WTC11 (cell line): ENCODE data around the gene SLC26A8. TPM values are rescaled to one million over a fixed set of nuclear protein-coding genes. Genes with fewer than 3 reads are reported as not detected.

Source experiments
- ATAC-seq: fragments of 200-7000 bp; cut with Tn5 transposase; 2 replicates; pipeline ENCODE4 v1.10.0; 2021; ENCODE audit warnings: mild to moderate bottlenecking, moderate library complexity
- CTCF ChIA-PET: fragments of 300-600 bp; sonication (Branson Sonifier 250); formaldehyde crosslinking; loops from one replicate; lab custom pipeline; 2021; ENCODE audit warnings: antibody characterized with exemption; lab: Charles Lee
- POLR2A ChIA-PET: fragments of 350-600 bp; sonication (Branson Sonifier 250); formaldehyde crosslinking; loops from one replicate; lab custom pipeline; 2021; ENCODE audit warnings: antibody characterized with exemption; lab: Charles Lee
- DNase-seq: peaks from one replicate; pipeline ENCODE4 v3.0.0; 2021; ENCODE audit warnings: low spot score
- H3K27ac Mint-ChIP-seq: 2 replicates; pipeline ENCODE4 v1.8.0; 2021; ENCODE audit warnings: mixed read lengths
- H3K27me3 Mint-ChIP-seq: 2 replicates; pipeline ENCODE4 v1.8.0; 2021; ENCODE audit warnings: low read depth, mild to moderate bottlenecking, moderate library complexity, mixed read lengths
- H3K36me3 Mint-ChIP-seq: 2 replicates; pipeline ENCODE4 v1.8.0; 2021; ENCODE audit warnings: mixed read lengths
- H3K4me1 Mint-ChIP-seq: 2 replicates; pipeline ENCODE4 v1.8.0; 2022; ENCODE audit warnings: mixed read lengths
- H3K4me3 Mint-ChIP-seq: 2 replicates; pipeline ENCODE4 v1.8.0; 2021; ENCODE audit warnings: mild to moderate bottlenecking, moderate library complexity, mixed read lengths
- H3K9me3 Mint-ChIP-seq: 2 replicates; pipeline ENCODE4 v1.8.0; 2021; ENCODE audit warnings: mixed read lengths
- CREM ChIP-seq: sonication (generic); formaldehyde crosslinking; IDR thresholded peaks from 2 replicates; pipeline ENCODE4 v1.8.1; 2022; ENCODE audit warnings: mild to moderate bottlenecking, missing genetic modification reagents, moderate library complexity
- CTCF ChIP-seq: fragments of 200-600 bp; IDR thresholded peaks from 2 replicates; pipeline ENCODE4 v1.8.0; 2022; ENCODE audit warnings: antibody characterized with exemption
- E2F1 ChIP-seq: sonication (generic); formaldehyde crosslinking; IDR thresholded peaks from 2 replicates; pipeline ENCODE4 v1.8.0; 2022; ENCODE audit warnings: mild to moderate bottlenecking, missing genetic modification reagents
- ELF4 ChIP-seq: sonication (generic); formaldehyde crosslinking; IDR thresholded peaks from 2 replicates; pipeline ENCODE4 v1.8.1; 2022; ENCODE audit warnings: low read depth, mild to moderate bottlenecking, moderate library complexity, missing genetic modification reagents
- ESRRA ChIP-seq: sonication (generic); formaldehyde crosslinking; IDR thresholded peaks from 2 replicates; pipeline ENCODE4 v1.8.1; 2022; ENCODE audit warnings: mild to moderate bottlenecking, missing genetic modification reagents, borderline replicate concordance
- GABPB1 ChIP-seq: sonication (generic); formaldehyde crosslinking; IDR thresholded peaks from 2 replicates; pipeline ENCODE4 v1.8.1; 2023; ENCODE audit warnings: mild to moderate bottlenecking, missing genetic modification reagents
- JAZF1 ChIP-seq: fragments of 250-450 bp; sonication (Bioruptor Pico); IDR thresholded peaks from 2 replicates; pipeline ENCODE4 v1.9.0; 2021; ENCODE audit warnings: moderate library complexity, mild to moderate bottlenecking, inconsistent platforms
- MYBL2 ChIP-seq: sonication (generic); formaldehyde crosslinking; IDR thresholded peaks from 2 replicates; pipeline ENCODE4 v1.8.1; 2023; ENCODE audit warnings: mild to moderate bottlenecking, moderate library complexity, missing genetic modification reagents
- NFE2L1 ChIP-seq: sonication (generic); formaldehyde crosslinking; IDR thresholded peaks from 2 replicates; pipeline ENCODE4 v1.8.1; 2023; ENCODE audit warnings: missing genetic modification reagents
- PRRX2 ChIP-seq: fragments of 250-450 bp; sonication (Bioruptor Pico); IDR thresholded peaks from 2 replicates; pipeline ENCODE4 v1.8.0; 2021; ENCODE audit warnings: mild to moderate bottlenecking
- RELA ChIP-seq: sonication (generic); formaldehyde crosslinking; IDR thresholded peaks from 2 replicates; pipeline ENCODE4 v1.8.1; 2022; ENCODE audit warnings: missing genetic modification reagents, mild to moderate bottlenecking, borderline replicate concordance
- SMAD3 ChIP-seq: sonication (generic); formaldehyde crosslinking; IDR thresholded peaks from 2 replicates; pipeline ENCODE4 v1.8.0; 2022; ENCODE audit warnings: missing genetic modification reagents, mild to moderate bottlenecking, borderline replicate concordance
- SOX15 ChIP-seq: fragments of 250-450 bp; sonication (Bioruptor Pico); IDR thresholded peaks from 2 replicates; pipeline ENCODE4 v1.9.0; 2021; ENCODE audit warnings: mild to moderate bottlenecking
- SP1 ChIP-seq: sonication (generic); formaldehyde crosslinking; conservative IDR thresholded peaks from 2 replicates; pipeline ENCODE4 v1.8.1; 2022; ENCODE audit warnings: missing genetic modification reagents
- STAT6 ChIP-seq: sonication (generic); formaldehyde crosslinking; conservative IDR thresholded peaks from 2 replicates; pipeline ENCODE4 v1.8.1; 2023; ENCODE audit warnings: mild to moderate bottlenecking, low read depth, missing genetic modification reagents, moderate library complexity
- ZNF121 ChIP-seq: sonication (generic); formaldehyde crosslinking; IDR thresholded peaks from 2 replicates; pipeline ENCODE4 v1.8.0; 2023; ENCODE audit warnings: missing genetic modification reagents
- ZNF138 ChIP-seq: sonication (generic); formaldehyde crosslinking; conservative IDR thresholded peaks from 2 replicates; pipeline ENCODE4 v1.8.1; 2022; ENCODE audit warnings: mild to moderate bottlenecking, moderate library complexity, missing genetic modification reagents
- ZNF219 ChIP-seq: sonication (generic); formaldehyde crosslinking; IDR thresholded peaks from 2 replicates; pipeline ENCODE4 v1.8.0; 2023; ENCODE audit warnings: missing genetic modification reagents, mild to moderate bottlenecking, borderline replicate concordance
- ZNF317 ChIP-seq: sonication (generic); formaldehyde crosslinking; IDR thresholded peaks from 2 replicates; pipeline ENCODE4 v1.8.1; 2023; ENCODE audit warnings: low read depth, mild to moderate bottlenecking, moderate library complexity, missing genetic modification reagents, borderline replicate concordance
- ZNF396 ChIP-seq: fragments of 250-450 bp; sonication (Bioruptor Pico); IDR thresholded peaks from 2 replicates; pipeline ENCODE4 v1.8.0; 2021; ENCODE audit warnings: mild to moderate bottlenecking, moderate library complexity, borderline replicate concordance
- ZSCAN18 ChIP-seq: fragments of 250-450 bp; sonication (Bioruptor Pico); IDR thresholded peaks from 2 replicates; pipeline ENCODE4 v2.1.2; 2022; ENCODE audit warnings: mild to moderate bottlenecking, moderate library complexity
- total RNA-seq: library from RNA; stranded (reverse); gene quantifications from 3 replicates; pipeline ENCODE4 v1.2.3, GENCODE V29; 2021
- TF ChIP-seq, protein P1 (sequence below): sonication (generic); formaldehyde crosslinking; IDR thresholded peaks from 2 replicates; pipeline ENCODE4 v1.8.1; 2023; ENCODE audit warnings: mild to moderate bottlenecking, missing genetic modification reagents
- TF ChIP-seq, protein P2 (sequence below): sonication (generic); formaldehyde crosslinking; IDR thresholded peaks from 2 replicates; pipeline ENCODE4 v1.8.1; 2023; ENCODE audit warnings: mild to moderate bottlenecking, moderate library complexity, missing genetic modification reagents

SLC26A8 gene
- total RNA-seq, 1 experiment from 2014 or later, result 0.50 TPM

DNA sequence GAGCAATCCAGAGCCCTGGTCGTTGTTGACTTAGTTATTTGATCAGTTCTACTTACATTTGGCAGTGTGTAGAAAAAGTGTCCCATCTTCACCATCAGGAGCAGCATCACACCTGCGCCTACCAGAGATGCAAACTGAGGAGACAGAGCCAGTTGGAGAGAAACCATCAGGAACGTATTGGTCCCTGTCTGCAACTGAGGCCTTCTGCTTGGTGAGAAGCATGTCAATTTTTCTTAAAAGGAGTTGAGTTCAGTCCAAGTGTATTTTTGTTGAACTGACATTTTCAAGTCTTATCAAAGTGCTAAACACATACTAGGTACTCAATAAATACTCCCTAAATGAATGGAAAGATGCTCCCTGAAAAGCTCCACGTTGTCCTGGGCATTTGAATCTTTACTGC, 55.6 kb downstream of the SLC26A8 start:
- ChIA-PET POLR2A (no interaction called here), CTCF (no interaction called here)
- no peak overlapping the region for H3K27ac Mint-ChIP-seq
- TF ChIP-seq, protein P1, sequence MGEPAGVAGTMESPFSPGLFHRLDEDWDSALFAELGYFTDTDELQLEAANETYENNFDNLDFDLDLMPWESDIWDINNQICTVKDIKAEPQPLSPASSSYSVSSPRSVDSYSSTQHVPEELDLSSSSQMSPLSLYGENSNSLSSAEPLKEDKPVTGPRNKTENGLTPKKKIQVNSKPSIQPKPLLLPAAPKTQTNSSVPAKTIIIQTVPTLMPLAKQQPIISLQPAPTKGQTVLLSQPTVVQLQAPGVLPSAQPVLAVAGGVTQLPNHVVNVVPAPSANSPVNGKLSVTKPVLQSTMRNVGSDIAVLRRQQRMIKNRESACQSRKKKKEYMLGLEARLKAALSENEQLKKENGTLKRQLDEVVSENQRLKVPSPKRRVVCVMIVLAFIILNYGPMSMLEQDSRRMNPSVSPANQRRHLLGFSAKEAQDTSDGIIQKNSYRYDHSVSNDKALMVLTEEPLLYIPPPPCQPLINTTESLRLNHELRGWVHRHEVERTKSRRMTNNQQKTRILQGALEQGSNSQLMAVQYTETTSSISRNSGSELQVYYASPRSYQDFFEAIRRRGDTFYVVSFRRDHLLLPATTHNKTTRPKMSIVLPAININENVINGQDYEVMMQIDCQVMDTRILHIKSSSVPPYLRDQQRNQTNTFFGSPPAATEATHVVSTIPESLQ, result no peak
- TF ChIP-seq MYBL2 (CRISPR knock-in tag) (no peak), E2F1 (CRISPR knock-in tag) (no peak), NFE2L1 (CRISPR knock-in tag) (no peak), RELA (CRISPR knock-in tag) (no peak), ZNF396 (CRISPR knock-in tag) (no peak), ESRRA (CRISPR knock-in tag) (no peak), SOX15 (CRISPR knock-in tag) (no peak), ELF4 (no peak), GABPB1 (CRISPR knock-in tag) (no peak)
- DNase-seq (no peak), ATAC-seq (no peak)
- peaks cover 4% of the 10 kb centered on the region for H3K4me1 Mint-ChIP-seq
- H3K36me3 Mint-ChIP-seq, result no peaks in the 10 kb centered on the region
- no peaks in the 10 kb centered on the region for H3K27me3 Mint-ChIP-seq
- no peak overlapping the region for H3K4me3 Mint-ChIP-seq
- no peaks in the 10 kb centered on the region for H3K9me3 Mint-ChIP-seq

DNA sequence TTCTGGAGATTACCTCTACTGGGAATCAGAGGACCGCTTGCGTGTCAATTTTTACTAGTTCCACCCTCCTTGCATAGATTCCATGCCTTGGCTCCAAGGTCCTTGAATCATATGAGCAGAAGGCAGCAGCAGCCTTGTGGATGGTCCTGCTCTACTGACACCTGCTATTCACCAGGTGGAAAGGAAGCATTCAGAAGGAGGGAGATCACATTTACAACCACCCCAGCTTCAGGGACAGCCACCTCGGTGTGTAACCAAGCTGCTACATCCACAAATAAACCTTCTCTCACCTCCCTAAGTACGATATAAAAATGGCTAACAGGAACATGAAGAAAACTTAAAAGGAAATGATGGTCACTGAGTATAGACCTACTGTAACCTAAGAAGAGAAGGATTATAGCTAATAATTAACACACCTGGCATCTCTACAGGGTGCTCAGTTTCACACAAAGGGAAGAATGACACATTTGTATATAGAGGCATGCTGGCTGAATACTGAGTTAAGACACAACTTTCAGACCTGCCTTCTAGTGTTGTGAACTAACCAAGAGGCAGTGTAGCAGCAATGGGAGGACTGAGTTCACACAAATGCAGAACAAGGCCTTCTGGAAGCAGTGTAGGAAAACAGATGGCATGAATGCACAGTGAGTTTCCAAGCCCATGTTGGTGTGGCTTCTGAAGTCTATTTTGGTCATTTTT, 57.2 kb downstream of the SLC26A8 start:
- H3K36me3 Mint-ChIP-seq, result no peaks in the 10 kb centered on the region
- ATAC-seq (peak; percentile 39), DNase-seq (no peak)
- TF ChIP-seq MYBL2 (CRISPR knock-in tag) (no peak), STAT6 (CRISPR knock-in tag) (no peak), SP1 (no peak), PRRX2 (CRISPR knock-in tag) (no peak), E2F1 (CRISPR knock-in tag) (no peak), ZSCAN18 (no peak), ESRRA (CRISPR knock-in tag) (no peak), SMAD3 (CRISPR knock-in tag) (no peak), ZNF138 (no peak), JAZF1 (CRISPR knock-in tag) (no peak), ZNF317 (CRISPR knock-in tag) (no peak), CTCF (no peak), ZNF121 (CRISPR knock-in tag) (no peak), ZNF219 (no peak), CREM (CRISPR knock-in tag) (no peak)
- TF ChIP-seq, protein P2, sequence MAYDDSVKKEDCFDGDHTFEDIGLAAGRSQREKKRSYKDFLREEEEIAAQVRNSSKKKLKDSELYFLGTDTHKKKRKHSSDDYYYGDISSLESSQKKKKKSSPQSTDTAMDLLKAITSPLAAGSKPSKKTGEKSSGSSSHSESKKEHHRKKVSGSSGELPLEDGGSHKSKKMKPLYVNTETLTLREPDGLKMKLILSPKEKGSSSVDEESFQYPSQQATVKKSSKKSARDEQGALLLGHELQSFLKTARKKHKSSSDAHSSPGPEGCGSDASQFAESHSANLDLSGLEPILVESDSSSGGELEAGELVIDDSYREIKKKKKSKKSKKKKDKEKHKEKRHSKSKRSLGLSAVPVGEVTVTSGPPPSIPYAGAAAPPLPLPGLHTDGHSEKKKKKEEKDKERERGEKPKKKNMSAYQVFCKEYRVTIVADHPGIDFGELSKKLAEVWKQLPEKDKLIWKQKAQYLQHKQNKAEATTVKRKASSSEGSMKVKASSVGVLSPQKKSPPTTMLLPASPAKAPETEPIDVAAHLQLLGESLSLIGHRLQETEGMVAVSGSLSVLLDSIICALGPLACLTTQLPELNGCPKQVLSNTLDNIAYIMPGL (CRISPR knock-in tag), result no peak
- no peak overlapping the region for H3K4me3 Mint-ChIP-seq
- H3K27me3 Mint-ChIP-seq, result no peaks in the 10 kb centered on the region
- H3K27ac Mint-ChIP-seq, result no peak overlapping the region
- ChIA-PET CTCF (interaction anchor here (1.3 kb wide), 1 partner anchor 227 kb away, joined by 3 read pairs; no protein-coding TSS in a partner anchor), POLR2A (no interaction called here)
- no peaks in the 10 kb centered on the region for H3K9me3 Mint-ChIP-seq
- peaks cover 4% of the 10 kb centered on the region for H3K4me1 Mint-ChIP-seq
